H1 (cell line): ENCODE data around the gene ERVV-1.

Source experiments
- CHD2 ChIP-seq: IDR thresholded peaks from 2 replicates; pipeline ENCODE4 v1.6.1; 2012; ENCODE audit warnings: low read length, improper control_type of control experiment
- CTCF ChIP-seq, 3 experiments: IDR thresholded peaks; 1 replicate in 2 of 3; 2 replicates in 1 of 3; pipeline versions ENCODE4 v1.5.1 to v1.6.1; 2011; ENCODE audit warnings: low read length in 3 of 3, mild to moderate bottlenecking in 3 of 3, inconsistent platforms in 2 of 3, low read depth in 1 of 3, moderate library complexity in 1 of 3; ENCODE audit not compliant: insufficient read depth in 1 of 3; ENCODE audit errors: control extremely low read depth in 1 of 3
- EZH2 ChIP-seq: fragments of 200-600 bp; sonication (generic); IDR thresholded peaks from 2 replicates; pipeline ENCODE4 v1.7.1; 2012; ENCODE audit warnings: low read depth, mild to moderate bottlenecking, moderate library complexity, low read length, inconsistent platforms; ENCODE audit not compliant: severe bottlenecking
- POLR2AphosphoS5 ChIP-seq: IDR thresholded peaks from 2 replicates; pipeline ENCODE4 v1.6.1; 2011; ENCODE audit warnings: low read depth, low read length
- SP4 ChIP-seq: IDR thresholded peaks from 2 replicates; pipeline ENCODE4 v1.6.1; 2012; ENCODE audit warnings: low read length, inconsistent platforms
- YY1 ChIP-seq: IDR thresholded peaks from 2 replicates; pipeline ENCODE4 v1.6.1; 2011; ENCODE audit warnings: low read depth, mild to moderate bottlenecking, low read length

DNA sequence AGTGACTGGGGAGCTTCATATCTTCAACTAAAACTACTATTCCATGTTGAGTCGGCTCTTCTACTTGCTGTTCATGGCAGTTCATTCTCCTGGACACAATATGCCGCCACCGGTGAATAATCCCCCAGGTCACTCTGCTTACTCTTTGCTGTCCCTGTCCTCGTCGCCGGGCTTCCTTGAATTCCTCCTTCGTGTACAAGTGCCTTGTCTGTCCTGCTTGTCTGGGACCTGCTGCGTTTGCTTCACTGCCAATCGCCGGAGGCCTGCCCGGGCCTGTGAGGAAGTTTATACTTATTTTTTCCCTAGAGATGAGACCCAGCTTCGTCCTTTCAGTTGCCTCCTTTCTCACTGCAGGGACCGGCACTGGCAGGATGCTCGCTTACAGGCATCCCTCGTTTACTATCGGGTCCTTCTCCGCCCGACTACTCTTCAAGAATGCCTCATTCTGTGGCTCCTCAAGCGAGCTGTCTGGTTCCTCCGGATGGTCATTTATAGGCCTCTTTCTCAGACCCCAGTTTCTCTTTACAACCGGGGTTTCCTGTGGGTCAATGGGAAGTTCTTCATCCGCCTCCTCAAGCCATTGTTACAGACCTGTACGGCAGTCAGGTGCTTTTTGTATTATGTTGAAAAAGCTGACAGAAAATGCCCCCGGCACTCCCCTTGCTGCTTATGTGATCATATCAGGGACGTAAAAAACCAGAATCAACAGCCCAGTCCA, 5.5 kb upstream of the ERVV-1 start:
- TF ChIP-seq YY1 = no peak
- no peak for TF ChIP-seq CTCF (IDR thresholded peaks at IDR 0.05; ENCODE audit: control extremely low read depth in 1 of 3, insufficient read depth in 1 of 3, low read depth in 1 of 3, low read length in 3 of 3)
- no peak for TF ChIP-seq EZH2
- TF ChIP-seq SP4 = no peak
- TF ChIP-seq POLR2AphosphoS5 = no peak
- TF ChIP-seq CHD2 = no peak
